ENCODE results near the gene GLCE.
"Not testable (repeated sequence)": the region's sequence is repeated elsewhere in the genome, so short reads cannot be mapped to it uniquely, and the experiment has no call there.

GLCE gene

GRCh38 chr15:69277316-69277715 is 116.9 kb downstream of the GLCE start:
- no peak for DNase-seq

- no peak for DNase-seq
Measured at GRCh38 chr15:69279636-69280035, 119.2 kb downstream of the GLCE start.

- DNase-seq, result no peak
Measured at GRCh38 chr15:69280783-69281182, 120.3 kb downstream of the GLCE start.

- DNase-seq, result no peak
Measured at GRCh38 chr15:69282104-69282743, 121.8 kb downstream of the GLCE start.

- no peak for DNase-seq
Measured at GRCh38 chr15:69285834-69286233, 125.4 kb downstream of the GLCE start.

- DNase-seq, result no peak
Measured at GRCh38 chr15:69288011-69288410, 127.6 kb downstream of the GLCE start.

- no peak for DNase-seq
Measured at GRCh38 chr15:69288531-69289341, 128.3 kb downstream of the GLCE start.

GRCh38 chr15:69289342-69290146 is 129.1 kb downstream of the GLCE start:
- DNase-seq, result no peak

- no peak for DNase-seq
Measured at GRCh38 chr15:69290346-69291164, 130.1 kb downstream of the GLCE start.

GRCh38 chr15:69291651-69292050 is 131.2 kb downstream of the GLCE start:
- not testable (repeated sequence) for DNase-seq

- no peak for DNase-seq
Measured at GRCh38 chr15:69292826-69293420, 132.5 kb downstream of the GLCE start.

GRCh38 chr15:69293741-69294615 is 133.5 kb downstream of the GLCE start:
- DNase-seq, result no peak

GRCh38 chr15:69296606-69297005 is 136.2 kb downstream of the GLCE start:
- DNase-seq, result no peak

GRCh38 chr15:69297642-69298353 is 137.4 kb downstream of the GLCE start:
- DNase-seq, result no peak

- no peak for DNase-seq
Measured at GRCh38 chr15:69298354-69298696, 137.9 kb downstream of the GLCE start.

- peak; percentile 37 for DNase-seq
Measured at GRCh38 chr15:69298697-69299441, 138.4 kb downstream of the GLCE start, which contains the start of gene PAQR5. TSS of gene PAQR5 (plus strand) at chr15:69298912. CDS start at chr15:69360081, 61,169 bp downstream.

- DNase-seq, result no peak
Measured at GRCh38 chr15:69299451-69299886, 139.0 kb downstream of the GLCE start.

- no peak for DNase-seq
Measured at GRCh38 chr15:69299943-69300588, 139.6 kb downstream of the GLCE start.

GRCh38 chr15:69301101-69301500 is 140.7 kb downstream of the GLCE start:
- not testable (repeated sequence) for DNase-seq

Data from hematopoietic multipotent progenitor cell treated with erythropoietin and hydrocortisone succinate and interleukin-3 and kit ligand, for 8 days (in vitro differentiated cells).